CD4-positive, alpha-beta T cell treated with Interleukin-15 for 1 hour (primary cell): ENCODE results near the gene GFOD2.
A peak's percentile ranks its signal among the peaks of the same experiment; 100 is the strongest.

Experiments used
- DNase-seq: peaks from one replicate; pipeline ENCODE4 v3.0.0-alpha.2; 2020

The GFOD2 gene

DNA sequence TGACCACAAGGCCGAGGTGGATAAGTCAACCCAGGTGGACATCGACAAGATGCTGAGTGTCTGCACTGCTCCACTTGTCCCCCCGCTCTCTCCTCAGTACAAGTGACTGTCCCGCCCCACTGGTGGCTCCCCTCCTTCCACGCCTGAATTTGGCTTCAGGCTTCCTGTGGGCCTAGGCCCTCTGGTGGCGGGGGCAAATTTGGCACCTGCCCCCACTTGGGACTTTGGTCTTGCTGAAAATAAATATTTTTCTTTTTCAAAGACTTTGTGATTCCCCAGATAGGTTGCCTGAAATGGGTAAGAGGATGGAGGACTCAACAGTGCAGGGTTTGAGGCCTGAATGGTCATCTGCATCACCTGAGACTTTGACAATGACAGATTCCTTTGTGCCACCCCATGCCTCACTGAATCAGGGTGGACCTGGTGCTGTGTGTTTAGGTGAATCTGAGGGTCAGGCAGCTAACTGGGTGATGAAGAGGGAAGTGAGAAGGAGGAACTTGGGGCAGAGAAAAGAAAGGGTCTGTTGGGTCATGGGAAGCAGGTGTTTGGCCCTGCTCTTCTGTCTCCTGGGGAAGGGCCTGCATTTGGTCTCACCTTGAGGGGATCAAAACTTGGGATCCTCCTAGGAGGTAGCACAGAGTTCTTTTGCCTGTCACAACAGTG is 50.5 kb downstream of the GFOD2 start:
- DNase-seq = no peak

DNA sequence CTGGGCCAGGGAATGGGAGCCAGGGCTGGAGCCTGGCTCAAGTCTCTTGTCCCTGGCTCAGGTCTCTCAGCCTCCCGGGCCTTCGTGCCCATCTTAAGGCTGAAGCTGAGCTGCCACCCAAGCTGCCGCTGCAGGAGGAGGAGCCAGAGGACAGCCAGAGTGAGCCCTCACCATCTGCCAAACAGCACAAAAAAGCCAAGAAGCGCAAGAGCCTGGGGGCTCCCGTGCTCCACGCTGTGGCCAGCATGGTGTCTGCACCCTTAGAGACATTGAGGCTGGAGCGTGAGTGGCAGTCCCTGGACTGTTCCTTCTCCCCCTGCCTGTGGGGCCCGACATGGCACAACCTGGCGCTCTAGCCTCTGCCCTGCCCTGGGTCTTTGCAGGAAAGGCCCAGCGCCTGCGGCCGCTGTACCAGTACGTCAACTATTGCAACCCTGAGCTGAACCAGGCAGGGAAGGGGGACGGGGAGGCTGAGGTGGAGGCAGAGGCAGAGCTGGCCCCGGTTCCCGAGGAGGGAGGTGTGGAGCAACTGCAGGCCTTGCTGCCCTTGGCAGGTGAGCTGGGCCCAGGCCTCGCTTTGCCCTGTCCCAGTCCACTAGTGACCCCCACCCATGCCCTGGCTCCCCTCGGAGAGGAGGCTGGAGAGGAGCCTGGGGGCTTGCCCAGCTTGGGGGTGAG is 51.2 kb downstream of the GFOD2 start:
- peak; percentile 89 for DNase-seq

DNA sequence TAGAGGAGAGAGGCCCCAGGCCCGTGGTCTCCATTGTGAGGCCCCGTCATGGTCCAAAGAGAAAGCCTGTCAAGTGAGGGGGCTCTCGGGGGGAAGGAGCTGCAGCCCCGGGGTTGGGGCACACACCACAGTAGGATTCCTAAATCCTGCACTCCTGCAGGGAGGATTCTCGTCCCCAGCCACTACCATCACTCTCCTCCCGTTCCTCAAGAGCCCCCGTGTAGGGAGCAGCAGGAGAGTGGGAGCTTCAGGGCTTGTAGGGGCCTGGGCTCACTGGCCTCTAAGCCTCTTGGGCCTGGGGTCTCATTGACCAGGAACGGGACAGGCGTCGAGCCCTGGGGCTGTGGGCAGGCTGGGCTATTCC is 51.7 kb downstream of the GFOD2 start:
- DNase-seq = no peak

DNA sequence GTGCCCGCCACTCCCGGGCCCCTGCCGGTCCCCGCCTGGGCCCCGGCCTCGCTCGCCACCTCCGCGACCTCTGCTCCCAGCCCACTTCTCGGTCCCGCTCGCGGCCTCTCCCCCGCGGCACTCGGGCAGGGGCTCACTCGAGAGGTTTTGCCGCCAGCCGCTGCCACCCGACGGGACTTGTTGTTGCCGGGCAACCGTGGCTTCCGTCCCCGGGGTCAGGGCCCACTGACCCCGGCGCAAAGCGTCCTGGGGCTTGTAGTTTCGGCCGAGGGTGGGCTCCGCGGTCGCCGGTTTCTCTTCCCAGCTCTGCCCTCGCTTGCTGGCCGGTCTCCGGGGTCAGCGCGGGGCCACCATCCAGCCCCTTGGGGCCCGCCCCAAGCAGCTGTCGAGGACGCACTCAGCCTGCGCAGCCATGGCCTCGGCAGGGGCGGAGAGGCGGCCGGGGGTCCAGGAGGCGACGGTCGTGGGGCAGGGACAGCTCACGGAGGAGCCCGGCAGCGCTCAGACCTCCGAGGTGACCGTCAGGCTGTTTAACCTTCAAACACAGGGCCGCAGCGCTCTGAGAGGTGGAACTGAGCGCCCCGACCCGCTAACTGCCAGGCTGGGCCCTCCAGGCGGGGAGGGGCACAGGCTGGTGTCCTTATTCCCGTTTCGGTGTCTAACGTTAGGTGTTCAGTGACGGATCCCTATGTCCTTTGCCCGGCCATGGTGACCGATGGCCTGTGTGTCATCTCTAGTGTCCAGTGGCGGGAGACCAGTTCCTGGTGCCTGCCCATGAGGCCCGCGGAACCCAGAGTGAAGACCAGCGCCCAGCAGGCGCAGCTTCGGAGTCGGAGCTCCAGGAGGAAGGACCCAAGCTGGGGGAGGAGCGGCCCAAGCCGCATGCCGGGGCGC is 52.3 kb downstream of the GFOD2 start, which contains the start of the genes C16orf86 and ENKD1:
Gene C16orf86 (plus strand): TSS at position 256 of the 894 bp plus-strand sequence. CDS start 157 bp downstream, at position 413.
Gene ENKD1 (minus strand): TSS at position 192 of the 894 bp plus-strand sequence. CDS start 308 bp downstream, outside the sequence.
- DNase-seq = peak; percentile 89

DNA sequence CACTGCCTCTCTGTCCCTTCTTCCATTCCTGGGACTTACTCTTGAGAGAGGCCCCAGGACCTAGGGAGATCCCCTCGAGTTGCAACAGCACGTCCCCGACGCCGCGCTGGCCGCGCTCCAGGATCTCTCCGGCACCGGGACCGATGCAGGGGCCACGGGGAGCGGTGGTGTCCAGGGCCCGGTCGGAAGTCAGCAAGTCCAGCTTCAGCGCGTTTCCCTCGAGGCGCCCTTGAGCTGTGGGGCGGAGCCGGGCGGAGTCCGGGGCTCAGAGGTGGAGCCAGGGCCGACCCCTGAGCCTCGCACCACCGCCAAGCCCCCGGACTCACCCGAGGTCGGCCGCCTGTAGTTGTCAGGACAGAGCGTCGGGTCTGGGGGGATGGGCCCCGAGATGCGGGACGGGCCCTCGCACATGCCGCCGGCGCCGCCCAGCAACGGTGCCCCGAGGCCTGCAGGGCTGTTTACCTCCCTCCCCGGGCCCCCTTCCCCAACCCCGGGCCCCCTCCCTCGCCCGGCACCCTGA is 53.0 kb downstream of the GFOD2 start:
- DNase-seq = no peak

DNA sequence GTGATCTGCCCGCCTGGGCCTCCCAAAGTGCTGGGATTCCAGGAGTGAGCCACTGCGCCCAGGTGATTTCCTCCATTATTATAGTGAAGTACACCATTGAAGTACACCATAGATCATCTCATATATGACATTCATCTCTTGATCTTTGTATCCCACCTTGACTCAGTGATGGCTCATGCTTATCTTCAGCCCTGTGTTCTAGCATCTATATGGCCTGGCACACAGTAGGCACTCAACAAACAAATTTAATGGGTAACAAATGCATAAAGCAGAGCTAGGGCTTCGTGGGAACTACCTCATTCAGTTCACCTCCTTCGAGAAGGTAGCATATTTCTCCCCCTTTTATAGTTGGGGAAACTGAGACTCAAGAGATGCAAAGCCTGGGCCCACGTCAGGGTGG is 53.5 kb downstream of the GFOD2 start:
- no peak for DNase-seq

DNA sequence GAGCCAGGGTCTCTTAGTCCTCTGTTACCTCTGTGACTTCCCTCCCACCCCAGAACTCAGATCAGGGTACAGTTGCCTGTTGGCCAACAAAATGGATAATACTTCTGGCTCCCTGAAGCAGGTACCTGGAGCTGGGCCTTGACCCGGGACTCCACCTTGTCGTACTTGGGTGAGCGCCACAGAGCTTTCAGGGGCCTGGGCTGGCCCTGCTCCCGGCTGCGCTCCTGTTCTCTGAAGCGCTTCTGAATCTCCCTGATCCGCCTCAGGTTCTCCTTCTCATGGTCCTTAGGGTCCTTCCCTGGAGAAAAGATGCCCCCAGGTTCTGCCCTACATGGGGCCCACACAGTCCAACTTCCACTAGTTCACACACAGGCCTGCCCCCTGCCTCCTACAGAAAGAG is 54.2 kb downstream of the GFOD2 start:
- DNase-seq = no peak

DNA sequence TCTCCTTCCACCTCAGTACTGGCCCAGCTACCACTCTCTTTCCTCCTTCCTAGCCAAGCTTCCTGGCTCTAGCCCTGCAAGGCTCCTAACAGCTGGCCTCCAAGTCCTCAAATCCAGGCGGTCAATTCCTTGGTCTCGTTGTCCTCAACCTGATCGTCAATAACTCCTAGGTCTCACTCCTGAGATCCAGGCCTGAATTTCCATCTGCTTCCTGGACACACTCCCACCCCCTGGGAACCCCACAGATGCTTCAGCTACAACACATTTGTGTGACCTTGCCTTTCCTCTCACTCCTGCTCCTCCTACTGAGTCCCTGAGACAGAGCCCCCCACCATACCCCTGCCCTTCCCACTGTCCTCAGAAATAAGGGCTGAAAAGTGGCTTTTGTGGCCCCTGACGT is 54.9 kb downstream of the GFOD2 start:
- no peak for DNase-seq

DNA sequence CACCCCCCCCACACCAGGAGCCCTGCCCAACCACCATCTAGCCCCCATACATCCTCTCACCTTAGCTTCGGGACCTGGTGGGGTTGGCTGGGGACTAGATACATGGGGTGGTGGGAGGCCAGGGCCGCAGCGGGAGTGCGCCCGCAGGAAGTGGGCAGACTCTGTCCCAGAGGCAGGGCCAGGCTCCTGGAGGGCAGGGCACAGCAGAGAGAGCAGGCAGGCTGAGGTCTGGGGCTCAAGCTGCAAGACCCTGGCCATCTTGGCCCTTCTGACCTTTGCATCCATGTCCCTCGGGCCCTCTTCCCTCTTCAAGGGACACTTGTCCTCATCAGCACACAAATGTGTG is 55.3 kb downstream of the GFOD2 start:
- no peak for DNase-seq

DNA sequence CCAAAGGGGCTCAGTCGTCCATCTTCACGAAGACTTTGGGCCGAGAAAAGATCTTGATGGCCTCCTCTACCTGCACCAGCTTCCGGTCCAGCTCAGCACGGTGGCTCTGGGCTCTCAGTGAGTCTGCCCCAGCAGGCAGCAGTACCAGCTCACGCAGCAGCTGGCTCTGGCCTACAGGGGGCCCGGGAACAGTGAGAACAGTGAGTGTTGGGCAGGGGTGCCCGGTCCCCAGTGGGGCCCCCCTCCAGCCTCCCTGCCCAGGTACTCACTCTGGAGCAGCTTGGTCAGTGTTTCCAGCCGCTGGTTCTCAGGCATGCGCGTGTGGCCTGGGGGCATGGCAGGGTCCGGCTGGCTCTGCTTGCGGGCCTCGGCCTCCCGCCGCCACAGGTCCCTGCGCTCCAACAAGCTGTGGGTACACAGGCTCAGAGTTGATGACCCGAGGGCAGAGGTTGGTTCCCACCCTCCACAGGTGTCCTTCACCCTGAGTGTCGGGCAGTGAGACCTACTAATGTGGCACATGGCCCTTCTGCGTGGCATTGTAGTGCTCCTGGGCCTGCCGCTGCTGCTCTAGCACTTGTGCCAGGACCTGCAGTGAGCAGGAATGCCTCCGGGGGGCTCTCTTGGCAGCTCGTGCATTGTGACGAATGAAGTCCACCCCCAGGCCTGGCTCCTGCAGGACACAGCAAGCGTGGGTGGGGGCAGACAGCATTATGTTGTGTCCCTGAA is 55.8 kb downstream of the GFOD2 start:
- no peak for DNase-seq

DNA sequence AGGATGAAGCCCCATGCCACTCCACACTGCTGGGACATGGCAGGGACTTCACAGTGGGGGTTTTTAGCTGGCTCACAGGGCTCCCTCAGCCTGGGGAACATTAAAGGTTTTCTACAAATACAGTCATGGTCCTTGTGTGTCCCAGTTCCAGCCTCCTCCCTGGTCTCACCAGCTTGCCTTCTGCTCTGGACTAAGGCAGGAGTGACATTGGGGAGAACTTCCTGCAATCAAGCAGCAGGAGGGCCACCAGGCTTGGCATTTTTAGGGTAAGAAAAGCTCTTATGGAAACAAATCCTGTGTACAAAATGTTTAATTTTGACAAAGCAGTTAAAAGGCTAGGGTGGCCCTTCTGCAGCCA is 56.5 kb downstream of the GFOD2 start:
- no peak for DNase-seq

DNA sequence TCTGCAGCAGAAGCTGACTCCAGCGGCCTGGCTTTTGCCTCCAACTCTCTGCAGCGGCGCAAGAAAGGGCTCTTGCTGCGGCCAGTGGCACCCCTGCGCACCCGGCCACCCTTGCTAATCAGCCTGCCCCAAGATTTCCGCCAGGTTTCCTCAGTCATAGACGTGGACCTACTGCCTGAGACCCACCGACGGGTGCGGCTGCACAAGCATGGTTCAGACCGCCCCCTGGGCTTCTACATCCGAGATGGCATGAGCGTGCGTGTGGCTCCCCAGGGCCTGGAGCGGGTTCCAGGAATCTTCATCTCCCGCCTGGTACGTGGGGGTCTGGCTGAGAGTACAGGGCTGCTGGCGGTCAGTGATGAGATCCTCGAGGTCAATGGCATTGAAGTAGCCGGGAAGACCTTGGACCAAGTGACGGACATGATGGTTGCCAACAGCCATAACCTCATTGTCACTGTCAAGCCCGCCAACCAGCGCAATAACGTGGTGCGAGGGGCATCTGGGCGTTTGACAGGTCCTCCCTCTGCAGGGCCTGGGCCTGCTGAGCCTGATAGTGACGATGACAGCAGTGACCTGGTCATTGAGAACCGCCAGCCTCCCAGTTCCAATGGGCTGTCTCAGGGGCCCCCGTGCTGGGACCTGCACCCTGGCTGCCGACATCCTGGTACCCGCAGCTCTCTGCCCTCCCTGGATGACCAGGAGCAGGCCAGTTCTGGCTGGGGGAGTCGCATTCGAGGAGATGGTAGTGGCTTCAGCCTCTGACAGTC is 57.0 kb downstream of the GFOD2 start:
- DNase-seq = no peak

DNA sequence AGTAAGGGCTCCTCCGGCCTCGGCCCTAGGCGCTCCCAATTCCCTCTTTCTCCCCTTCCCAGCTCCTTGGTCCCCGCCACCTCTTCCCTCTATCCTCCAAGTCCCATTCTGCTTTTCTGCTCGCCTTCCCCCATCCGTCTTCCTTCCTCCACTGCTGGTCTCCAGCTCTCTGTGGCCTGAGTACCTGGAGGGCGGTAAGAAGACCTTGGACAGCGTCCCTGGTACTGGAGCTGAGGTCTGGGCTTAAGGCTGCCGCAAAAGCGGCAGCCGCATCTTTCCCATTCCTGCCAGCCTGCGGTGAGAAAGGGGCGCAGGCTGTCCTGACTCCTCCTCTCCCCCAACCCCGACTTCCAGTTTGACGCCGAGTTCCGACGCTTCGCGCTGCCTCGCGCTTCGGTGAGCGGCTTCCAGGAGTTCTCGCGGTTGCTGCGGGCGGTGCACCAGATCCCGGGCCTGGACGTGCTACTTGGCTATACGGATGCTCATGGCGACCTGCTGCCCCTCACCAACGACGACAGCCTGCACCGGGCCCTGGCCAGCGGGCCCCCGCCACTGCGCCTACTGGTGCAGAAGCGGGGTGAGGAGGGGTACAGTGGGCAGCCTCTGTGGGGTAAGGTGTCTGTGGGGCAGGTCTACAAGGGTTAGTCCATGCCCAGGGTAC is 57.9 kb downstream of the GFOD2 start:
- DNase-seq = no peak

DNA sequence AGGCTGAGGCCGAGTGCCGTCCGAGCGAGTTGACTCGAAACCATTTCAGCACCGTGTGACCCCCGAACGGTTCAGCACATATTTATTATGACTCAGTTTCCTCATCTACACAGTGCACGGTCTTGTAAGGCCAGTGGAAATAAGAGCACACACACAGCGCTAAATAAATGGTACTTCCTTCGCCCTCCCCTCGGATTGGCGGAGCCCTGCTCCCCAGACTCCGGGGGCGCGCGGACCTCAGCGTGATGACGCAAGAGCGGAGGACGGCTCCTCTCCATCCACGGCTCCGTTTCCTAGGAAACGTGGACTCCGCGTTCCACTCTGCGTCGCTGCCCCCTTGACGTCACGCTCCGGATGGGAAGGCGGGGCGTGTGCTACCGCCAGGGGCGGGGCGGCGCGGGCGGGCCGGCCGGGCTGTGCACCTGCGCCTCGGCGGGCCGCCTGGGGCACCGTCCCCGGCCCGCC is 58.5 kb downstream of the GFOD2 start, which contains the start of gene PARD6A:
Gene PARD6A (plus strand): TSS at position 397 of the 465 bp plus-strand sequence. CDS start 79 bp downstream, outside the sequence.
- peak; percentile 99 for DNase-seq

DNA sequence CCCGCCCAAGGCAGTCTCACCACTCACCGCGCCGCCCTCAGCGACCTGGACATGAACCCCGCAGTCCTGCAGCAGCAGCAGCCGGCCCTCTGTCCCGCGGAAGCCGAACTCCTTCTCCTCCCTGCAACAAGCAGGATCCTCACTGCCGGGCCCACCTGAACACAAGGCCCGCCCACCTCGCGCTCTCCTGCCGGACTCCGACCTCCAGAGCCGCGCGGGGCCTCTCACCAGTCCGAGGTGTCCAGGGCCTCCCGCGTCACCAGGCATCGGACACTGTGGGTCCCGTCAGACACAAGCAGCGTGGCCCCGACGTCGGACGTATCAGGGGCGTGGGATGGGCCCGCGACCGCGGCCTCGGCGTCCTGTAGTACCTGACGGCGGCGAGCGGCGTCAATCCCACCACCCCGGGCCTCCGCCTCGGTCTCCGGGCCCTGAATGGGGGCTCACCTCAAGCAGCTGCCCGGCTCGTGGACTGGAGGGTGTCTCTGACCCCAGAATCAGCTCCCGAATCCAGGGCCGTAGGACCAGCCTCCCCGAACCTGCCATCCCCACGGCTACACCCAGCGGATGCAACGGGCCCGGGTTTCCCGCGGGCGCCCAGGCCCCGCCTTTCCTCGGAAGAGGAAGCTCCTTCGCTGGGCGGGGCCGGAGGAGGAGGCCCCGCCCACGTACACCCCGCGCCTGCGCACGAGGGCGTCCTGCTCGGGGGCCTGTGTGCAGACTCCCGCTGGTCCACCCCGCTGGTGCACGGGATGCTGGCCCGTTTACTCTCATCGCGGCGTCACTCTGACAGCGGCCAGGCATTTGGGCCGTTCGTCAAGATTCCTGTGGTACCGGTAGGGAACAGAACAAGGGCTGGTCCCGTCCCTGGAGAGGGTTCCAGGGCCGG is 59.2 kb downstream of the GFOD2 start, which contains the start of gene ACD:
Gene ACD (minus strand): TSS at position 586 of the 889 bp plus-strand sequence. CDS start 40 bp downstream, at position 546.
- DNase-seq = peak; percentile 93

DNA sequence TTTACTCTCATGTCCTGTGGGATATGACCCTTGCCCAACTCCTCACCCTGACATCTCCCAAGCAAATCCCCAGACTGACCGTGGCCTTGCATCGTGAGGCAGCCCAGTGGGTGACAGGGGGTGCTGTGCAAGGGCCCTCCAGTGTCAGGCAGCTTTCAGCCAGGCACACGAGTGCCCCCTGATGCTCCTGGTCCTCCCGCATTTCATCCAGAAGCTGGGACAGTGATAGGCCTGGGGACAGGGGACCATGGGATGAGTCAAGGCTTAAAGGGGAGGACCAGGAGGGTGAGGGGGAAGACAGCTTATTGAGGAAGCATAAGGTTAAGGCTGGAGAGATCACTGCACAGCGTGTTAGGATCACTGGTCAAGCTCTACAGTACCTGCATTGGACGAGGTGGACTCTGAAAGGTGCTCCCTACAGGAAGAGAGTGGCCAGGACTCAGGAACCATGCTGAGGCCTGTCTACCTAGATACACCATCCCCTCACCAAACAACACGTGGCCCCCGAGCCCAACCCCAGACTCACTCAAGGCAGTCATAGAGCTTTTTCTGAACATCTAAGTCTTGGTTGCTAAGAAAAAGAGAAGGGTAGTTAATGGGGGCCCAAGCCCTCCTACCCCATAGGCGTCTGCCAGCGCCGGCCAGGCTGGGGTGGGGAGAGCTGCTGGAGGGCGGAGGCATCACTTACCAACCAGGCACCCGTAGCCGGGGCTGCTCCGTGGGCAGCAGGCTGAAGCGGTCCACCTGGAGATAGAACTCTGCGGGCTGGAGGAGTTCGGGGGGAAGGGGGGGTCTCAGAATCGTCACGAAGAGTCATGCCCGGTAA is 60.1 kb downstream of the GFOD2 start:
- no peak for DNase-seq

DNA sequence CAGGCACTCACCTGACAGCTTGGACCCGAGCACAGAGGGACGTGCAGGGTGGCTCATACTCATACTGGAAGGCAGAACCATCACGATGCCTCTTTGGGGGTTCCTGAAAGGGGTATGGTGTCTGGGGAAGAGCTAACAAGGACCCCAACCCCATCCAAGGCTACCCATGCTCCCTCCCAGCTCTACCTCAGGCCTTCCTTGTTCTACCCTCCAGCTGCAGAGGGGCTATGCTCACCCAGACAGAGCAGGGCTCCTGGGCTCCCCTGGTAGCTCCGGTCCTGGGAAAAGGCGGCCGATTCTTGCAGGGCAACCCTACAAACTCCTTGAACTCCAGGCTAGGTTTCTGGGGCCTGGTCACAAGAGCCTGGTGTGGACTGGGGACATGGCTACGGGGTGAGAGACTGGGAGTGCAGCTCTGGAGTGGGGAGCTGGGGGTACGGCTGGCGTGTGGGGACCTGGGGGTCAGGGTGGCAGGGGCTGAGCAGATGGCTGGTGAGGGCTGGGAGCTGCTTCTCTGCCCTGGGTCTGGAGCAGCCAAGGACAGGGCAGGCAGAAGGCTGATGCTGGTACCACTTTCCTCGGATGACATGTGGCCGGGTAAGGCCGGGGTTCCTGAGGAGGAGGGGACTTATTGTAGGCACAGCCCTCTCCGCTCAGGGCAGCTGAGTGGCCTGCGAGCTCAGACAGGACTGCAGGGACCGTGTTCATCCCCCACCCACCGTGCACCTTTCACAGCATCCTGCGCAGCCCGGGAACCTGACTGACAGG is 61.2 kb downstream of the GFOD2 start:
- DNase-seq = no peak

DNA sequence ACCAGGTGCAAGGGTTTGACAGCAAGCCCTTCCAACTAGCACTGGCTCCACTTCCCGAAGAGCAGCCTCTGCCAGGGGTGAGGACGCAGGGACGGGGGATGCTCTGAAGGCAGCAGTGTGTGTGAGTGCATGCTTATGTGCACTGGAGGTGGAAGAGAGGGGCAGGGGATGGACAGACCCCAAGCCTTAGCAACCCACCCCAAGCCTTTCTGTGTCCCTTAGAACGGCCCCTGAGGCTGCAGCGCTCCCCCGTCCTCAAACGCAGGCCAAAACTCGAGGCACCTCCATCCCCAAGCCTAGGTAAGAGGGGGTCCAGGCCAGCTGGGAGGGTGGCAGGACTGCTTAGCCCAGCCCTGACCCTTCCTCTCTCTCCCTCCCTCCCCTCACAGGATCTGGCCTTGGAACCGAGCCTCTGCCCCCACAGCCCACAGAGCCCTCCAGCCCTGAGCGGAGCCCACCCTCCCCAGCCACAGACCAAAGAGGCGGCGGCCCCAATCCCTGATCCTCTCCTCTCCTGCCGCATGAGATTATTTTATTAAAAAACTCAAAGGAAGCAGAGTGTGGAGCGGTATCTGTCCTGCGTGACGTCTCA is 62.0 kb downstream of the GFOD2 start:
- DNase-seq = no peak
